GM12878 (cell line): ENCODE data around the gene NNAT. TPM values are rescaled to one million over a fixed set of nuclear protein-coding genes. Genes with fewer than 3 reads are reported as not detected.

Experiments
- ATAC-seq: fragments of 200-7000 bp; cut with Tn5 transposase; 3 replicates; pipeline ENCODE4 v1.9.1; 2020; ENCODE audit warnings: mild to moderate bottlenecking, moderate library complexity
- BruUV-seq: library from RNA; stranded (reverse); fragments of 400-500 nt; replicated peaks from 2 replicates; lab custom pipeline; 2021; lab: Mats Ljungman, UMichigan
- CTCF ChIA-PET: fragments of 300-600 bp; sonication (Branson Sonifier 250); formaldehyde crosslinking; extraction: SDS; loops from one replicate; lab custom pipeline; 2021; ENCODE audit warnings: inconsistent platforms; lab: Yijun Ruan, JAX
- POLR2A ChIA-PET: fragments of 350-600 bp; formaldehyde crosslinking; extraction: SDS; loops from one replicate; lab custom pipeline; 2021; ENCODE audit warnings: inconsistent platforms; lab: Charles Lee
- RAD21 ChIA-PET: fragments of 300-600 bp; sonication (Branson Sonifier 250); formaldehyde crosslinking; loops from one replicate; lab custom pipeline; 2023; ENCODE audit warnings: antibody characterized with exemption; ENCODE audit not compliant: unreplicated experiment; lab: Charles Lee
- SMC1A ChIA-PET: fragments of 300-600 bp; sonication (Branson Sonifier 250); formaldehyde crosslinking; loops from one replicate; lab custom pipeline; 2023; ENCODE audit not compliant: unreplicated experiment, uncharacterized antibody; lab: Charles Lee
- DNase-seq: peaks from one replicate; pipeline ENCODE4 v3.0.0-alpha.2; 2011; ENCODE audit warnings: low read depth, low spot score
- FAIRE-seq: peaks from 3 replicates; lab custom pipeline; 2011; peaks lifted over from hg19 to GRCh38; lab: Jason Lieb, UNC
- H2AFZ ChIP-seq: 2 replicates; pipeline ENCODE4 v1.6.0; 2011; ENCODE audit warnings: low read depth, low read length, control low read depth; ENCODE audit not compliant: control insufficient read depth
- H3K27ac ChIP-seq: 2 replicates; pipeline ENCODE4 v1.5.1; 2011; ENCODE audit warnings: control low read depth; ENCODE audit not compliant: control insufficient read depth, insufficient read depth
- H3K27me3 ChIP-seq, 2 experiments: replicated peaks in 1 of 2; 2 replicates each; pipeline versions ENCODE4 v1.6.0 to v1.6.1; 2011; ENCODE audit warnings: low read length in 1 of 2; ENCODE audit not compliant: control insufficient read depth in 2 of 2, insufficient read depth in 2 of 2
- H3K36me3 ChIP-seq, 2 experiments: 2 replicates each; pipeline ENCODE4 v1.5.1; 2011; ENCODE audit warnings: low read length in 1 of 2; ENCODE audit not compliant: control insufficient read depth in 2 of 2, insufficient read depth in 2 of 2
- H3K4me1 ChIP-seq: 2 replicates; pipeline ENCODE4 v1.6.1; 2011; ENCODE audit warnings: mild to moderate bottlenecking, low read length, moderate library complexity, mixed read lengths; ENCODE audit not compliant: control insufficient read depth, insufficient read depth
- H3K4me2 ChIP-seq: 2 replicates; pipeline ENCODE4 v1.6.0; 2011; ENCODE audit warnings: control low read depth; ENCODE audit not compliant: control insufficient read depth, insufficient read depth
- H3K4me3 ChIP-seq: fragments of 200-600 bp; sonication (generic); 2 replicates; pipeline ENCODE4 v1.5.1; 2016
- H3K79me2 ChIP-seq: 2 replicates; pipeline ENCODE4 v1.6.0; 2011; ENCODE audit warnings: low read length; ENCODE audit not compliant: control insufficient read depth, insufficient read depth
- H3K9ac ChIP-seq: 2 replicates; pipeline ENCODE4 v1.8.0; 2011; ENCODE audit warnings: low read length, control low read depth, mixed read lengths; ENCODE audit not compliant: control insufficient read depth, insufficient read depth
- H3K9me3 ChIP-seq: replicated peaks from 3 replicates; pipeline ENCODE4 v1.5.1; 2011; ENCODE audit warnings: mild to moderate bottlenecking, low read length; ENCODE audit not compliant: control insufficient read depth, insufficient read depth
- H4K20me1 ChIP-seq: 2 replicates; pipeline ENCODE4 v1.6.0; 2011; ENCODE audit not compliant: control insufficient read depth, insufficient read depth
- CBX5 ChIP-seq: sonication (generic); IDR thresholded peaks from 2 replicates; pipeline ENCODE4 v1.6.1; 2016; ENCODE audit warnings: low read depth, moderate library complexity, mild to moderate bottlenecking, inconsistent platforms
- HDAC6 ChIP-seq: fragments of 200-600 bp; sonication (generic); IDR thresholded peaks from one replicate; pipeline ENCODE4 v1.8.0; 2017; ENCODE audit warnings: antibody characterized with exemption; ENCODE audit not compliant: unreplicated experiment
- IKZF2 ChIP-seq, 2 experiments: fragments of 450-650 bp; IDR thresholded peaks; 2 replicates each; pipeline ENCODE4 v1.6.1; 2017; ENCODE audit warnings: mild to moderate bottlenecking in 2 of 2, moderate library complexity in 2 of 2
- JUNB ChIP-seq: IDR thresholded peaks from 2 replicates; pipeline ENCODE4 v1.6.1; 2016; ENCODE audit warnings: antibody characterized with exemption, mild to moderate bottlenecking
- KDM1A ChIP-seq: fragments of 200-600 bp; sonication (generic); IDR thresholded peaks from 2 replicates; pipeline ENCODE4 v1.6.1; 2016; ENCODE audit warnings: borderline replicate concordance
- MXI1 ChIP-seq: fragments of 150-350 bp; IDR thresholded peaks from 2 replicates; pipeline ENCODE4 v1.6.1; 2011; ENCODE audit warnings: low read depth, mild to moderate bottlenecking, inconsistent platforms, low read length, improper control_type of control experiment
- NFXL1 ChIP-seq: fragments of 450-650 bp; IDR thresholded peaks from 2 replicates; pipeline ENCODE4 v1.6.1; 2017; ENCODE audit warnings: antibody characterized with exemption, mild to moderate bottlenecking, borderline replicate concordance
- SUZ12 ChIP-seq: fragments of 200-600 bp; sonication (generic); IDR thresholded peaks from one replicate; pipeline ENCODE4 v1.6.1; 2018; ENCODE audit warnings: antibody characterized with exemption, mild to moderate bottlenecking; ENCODE audit not compliant: unreplicated experiment
- ZNF207 ChIP-seq: fragments of 450-650 bp; IDR thresholded peaks from 2 replicates; pipeline ENCODE4 v1.6.1; 2014; ENCODE audit warnings: antibody characterized with exemption, mild to moderate bottlenecking, borderline replicate concordance
- WGBS: methylation state at CpG from one replicate; pipeline ENCODE4 v1.1.6; 2016; ENCODE audit warnings: low lambda C conversion rate; ENCODE audit not compliant: insufficient replicate concordance, insufficient coverage; ENCODE audit errors: missing lambda C conversion rate; 5-methylcytosine and 5-hydroxymethylcytosine counted together
- in situ Hi-C: fragments of 300-500 bp; cut with MboI; formaldehyde crosslinking; loops from 9 replicates; pipeline ENCODE4 v1.14.3; 2018; ENCODE audit warnings: mixed read lengths
- intact Hi-C: fragments of 100-400 bp; cut with micrococcal nuclease; formaldehyde crosslinking; loops from one replicate; pipeline ENCODE4 v1.14.2; 2022; ENCODE audit not compliant: unreplicated experiment
- polyA plus RNA-seq, 11 experiments: library from polyadenylated mRNA; depleted of rRNA in 4 of 11; unstranded in 6 of 11; stranded (reverse) in 5 of 11; fragments of >200 nt; fragmentation: Nextera tagmentation in 4 of 11; fragmentation: Illumina TruSeq in 1 of 11; extraction: Ambion mirVana in 4 of 11; extraction: Trizol in 1 of 11; gene quantifications; 1 replicate in 1 of 11; 2 replicates in 10 of 11; pipeline versions ENCODE4 v1.2.1 to v1.2.3, GENCODE V29; 2011 to 2016; ENCODE audit warnings: inconsistent platforms in 2 of 11, missing spikeins in 2 of 11, low read depth in 1 of 11
- total RNA-seq, 4 experiments: library from RNA; depleted of rRNA in 3 of 4; stranded (reverse); fragments of >200 nt in 3 of 4; fragmentation: Illumina TruSeq in 1 of 4; extraction: Trizol in 1 of 4; gene quantifications; 2 replicates each; pipeline versions ENCODE4 v1.2.1 to v1.2.3, GENCODE V29; 2013 to 2021
- TF ChIP-seq, protein P1 (sequence below): fragments of 450-650 bp; IDR thresholded peaks from 2 replicates; pipeline ENCODE4 v1.6.1; 2018; ENCODE audit warnings: mild to moderate bottlenecking, low read depth, moderate library complexity; ENCODE audit not compliant: partially characterized antibody
- TF ChIP-seq, protein P2 (sequence below): fragments of 450-650 bp; IDR thresholded peaks from 2 replicates; pipeline ENCODE4 v1.6.1; 2017; ENCODE audit warnings: mild to moderate bottlenecking, moderate library complexity

Gene NNAT
- total and polyA plus RNA-seq, 10 of the 15 experiments (the other 5 are each of a cell fraction or from before 2014, with no cell fraction given): 0.22 to 0.99 (median 0.42) TPM; not detected in 7

DNA sequence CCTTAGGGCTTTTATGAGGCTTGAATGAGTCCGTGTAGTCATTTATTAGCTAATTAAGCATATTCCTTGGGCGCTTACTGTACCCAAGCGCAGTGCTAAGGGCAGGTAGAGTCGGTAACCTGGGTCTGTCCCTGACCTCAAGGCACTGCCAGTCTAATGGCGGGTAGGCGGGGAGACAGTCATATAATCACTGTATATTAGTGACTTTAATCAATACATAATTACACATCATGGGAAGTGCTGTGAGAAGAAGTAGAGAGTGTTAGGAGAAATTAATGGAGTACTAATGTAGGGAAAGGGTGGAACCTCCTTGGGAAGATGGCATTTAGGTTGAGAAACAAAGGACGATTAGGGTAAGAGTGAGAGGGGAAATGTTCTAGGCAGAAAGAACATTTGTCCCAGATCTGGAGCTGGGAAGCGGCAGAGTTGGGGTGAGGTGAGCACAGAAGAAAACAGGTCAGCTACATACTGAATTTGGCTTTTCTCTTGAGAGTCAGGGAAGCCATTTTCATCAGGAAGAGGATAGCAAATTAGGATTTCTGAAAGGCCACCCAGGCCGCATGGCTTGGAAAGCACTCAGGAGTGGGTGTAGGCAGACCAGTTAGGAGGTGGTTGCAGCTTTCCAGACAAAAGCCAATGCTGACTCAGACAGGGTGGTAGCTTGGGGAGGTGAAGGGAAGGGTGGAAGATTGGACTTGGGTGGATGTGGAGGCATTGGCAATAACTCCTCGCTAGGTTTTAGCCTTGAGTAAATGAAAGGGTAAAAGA is 7.6 kb downstream of the NNAT start:
- POLR2A ChIA-PET: no interaction called here
- Histone ChIP-seq H3K9ac (peak overlapping the region; percentile 98), H3K4me2 (peak overlapping the region; percentile 78), H3K36me3 (no peaks in the 10 kb centered on the region), H3K4me3 (peak overlapping the region; percentile 89), H4K20me1 (peaks cover 7% of the 10 kb centered on the region; the same call in 1 of the 2 replicates), H3K79me2 (peaks cover 29% of the 10 kb centered on the region), H3K27ac (peak overlapping the region; percentile 100), H3K27me3 (no peaks in the 10 kb centered on the region), H3K9me3 (no peaks in the 10 kb centered on the region), H2AFZ (peak overlapping the region; percentile 82), H3K4me1 (peaks cover 16% of the 10 kb centered on the region)
- intact Hi-C loops: no loop called here
- ATAC-seq (peak; percentile 18), FAIRE-seq (peak; percentile 70), DNase-seq (no peak)
- 33% methylated on average over 10 of the region's 10 CpGs for WGBS
- CTCF ChIA-PET: interaction anchor here (0.9 to 13.5 kb wide), 3 partner anchors 253 to 334 kb away, joined by 3 to 282 read pairs (median 200); no protein-coding TSS in a partner anchor
- SMC1A ChIA-PET: interaction anchor here (0.6 to 4.2 kb wide), 6 partner anchors 13 to 339 kb away, joined by 3 to 36 read pairs (median 4); no protein-coding TSS in a partner anchor
- BruUV-seq: TSS peak; percentile 99
- in situ Hi-C loops: loop anchor here (5.0 kb wide), 1 partner anchor 136 kb away; no protein-coding TSS in a partner anchor
- RAD21 ChIA-PET: interaction anchor here (1.2 to 11.5 kb wide), 2 partner anchors 251 to 260 kb away, joined by 4 to 119 read pairs; no protein-coding TSS in a partner anchor
- no peak for TF ChIP-seq SUZ12
- TF ChIP-seq, protein P1, sequence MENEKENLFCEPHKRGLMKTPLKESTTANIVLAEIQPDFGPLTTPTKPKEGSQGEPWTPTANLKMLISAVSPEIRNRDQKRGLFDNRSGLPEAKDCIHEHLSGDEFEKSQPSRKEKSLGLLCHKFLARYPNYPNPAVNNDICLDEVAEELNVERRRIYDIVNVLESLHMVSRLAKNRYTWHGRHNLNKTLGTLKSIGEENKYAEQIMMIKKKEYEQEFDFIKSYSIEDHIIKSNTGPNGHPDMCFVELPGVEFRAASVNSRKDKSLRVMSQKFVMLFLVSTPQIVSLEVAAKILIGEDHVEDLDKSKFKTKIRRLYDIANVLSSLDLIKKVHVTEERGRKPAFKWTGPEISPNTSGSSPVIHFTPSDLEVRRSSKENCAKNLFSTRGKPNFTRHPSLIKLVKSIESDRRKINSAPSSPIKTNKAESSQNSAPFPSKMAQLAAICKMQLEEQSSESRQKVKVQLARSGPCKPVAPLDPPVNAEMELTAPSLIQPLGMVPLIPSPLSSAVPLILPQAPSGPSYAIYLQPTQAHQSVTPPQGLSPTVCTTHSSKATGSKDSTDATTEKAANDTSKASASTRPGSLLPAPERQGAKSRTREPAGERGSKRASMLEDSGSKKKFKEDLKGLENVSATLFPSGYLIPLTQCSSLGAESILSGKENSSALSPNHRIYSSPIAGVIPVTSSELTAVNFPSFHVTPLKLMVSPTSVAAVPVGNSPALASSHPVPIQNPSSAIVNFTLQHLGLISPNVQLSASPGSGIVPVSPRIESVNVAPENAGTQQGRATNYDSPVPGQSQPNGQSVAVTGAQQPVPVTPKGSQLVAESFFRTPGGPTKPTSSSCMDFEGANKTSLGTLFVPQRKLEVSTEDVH: no peak
- TF ChIP-seq MXI1: no peak
- no peak for TF ChIP-seq JUNB
- TF ChIP-seq NFXL1: no peak
- TF ChIP-seq, protein P2, sequence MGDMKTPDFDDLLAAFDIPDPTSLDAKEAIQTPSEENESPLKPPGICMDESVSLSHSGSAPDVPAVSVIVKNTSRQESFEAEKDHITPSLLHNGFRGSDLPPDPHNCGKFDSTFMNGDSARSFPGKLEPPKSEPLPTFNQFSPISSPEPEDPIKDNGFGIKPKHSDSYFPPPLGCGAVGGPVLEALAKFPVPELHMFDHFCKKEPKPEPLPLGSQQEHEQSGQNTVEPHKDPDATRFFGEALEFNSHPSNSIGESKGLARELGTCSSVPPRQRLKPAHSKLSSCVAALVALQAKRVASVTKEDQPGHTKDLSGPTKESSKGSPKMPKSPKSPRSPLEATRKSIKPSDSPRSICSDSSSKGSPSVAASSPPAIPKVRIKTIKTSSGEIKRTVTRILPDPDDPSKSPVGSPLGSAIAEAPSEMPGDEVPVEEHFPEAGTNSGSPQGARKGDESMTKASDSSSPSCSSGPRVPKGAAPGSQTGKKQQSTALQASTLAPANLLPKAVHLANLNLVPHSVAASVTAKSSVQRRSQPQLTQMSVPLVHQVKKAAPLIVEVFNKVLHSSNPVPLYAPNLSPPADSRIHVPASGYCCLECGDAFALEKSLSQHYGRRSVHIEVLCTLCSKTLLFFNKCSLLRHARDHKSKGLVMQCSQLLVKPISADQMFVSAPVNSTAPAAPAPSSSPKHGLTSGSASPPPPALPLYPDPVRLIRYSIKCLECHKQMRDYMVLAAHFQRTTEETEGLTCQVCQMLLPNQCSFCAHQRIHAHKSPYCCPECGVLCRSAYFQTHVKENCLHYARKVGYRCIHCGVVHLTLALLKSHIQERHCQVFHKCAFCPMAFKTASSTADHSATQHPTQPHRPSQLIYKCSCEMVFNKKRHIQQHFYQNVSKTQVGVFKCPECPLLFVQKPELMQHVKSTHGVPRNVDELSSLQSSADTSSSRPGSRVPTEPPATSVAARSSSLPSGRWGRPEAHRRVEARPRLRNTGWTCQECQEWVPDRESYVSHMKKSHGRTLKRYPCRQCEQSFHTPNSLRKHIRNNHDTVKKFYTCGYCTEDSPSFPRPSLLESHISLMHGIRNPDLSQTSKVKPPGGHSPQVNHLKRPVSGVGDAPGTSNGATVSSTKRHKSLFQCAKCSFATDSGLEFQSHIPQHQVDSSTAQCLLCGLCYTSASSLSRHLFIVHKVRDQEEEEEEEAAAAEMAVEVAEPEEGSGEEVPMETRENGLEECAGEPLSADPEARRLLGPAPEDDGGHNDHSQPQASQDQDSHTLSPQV: no peak
- TF ChIP-seq IKZF2 (IDR thresholded peaks at IDR 0.05): no peak; a peak in 1 of 4 replicates
- TF ChIP-seq ZNF207: no peak
- TF ChIP-seq CBX5: no peak
- no peak for TF ChIP-seq HDAC6
- no peak for TF ChIP-seq KDM1A
